Spleen (tissue), 7 donors: Measurements from ENCODE around the gene NR3C2.

Source experiments
- POLR2A ChIP-seq, 3 donors: fragments of 450-650 bp; IDR thresholded peaks; one replicate each; pipeline ENCODE4 v1.5.1; 2017; ENCODE audit warnings: antibody characterized with exemption in 3 of 3, mild to moderate bottlenecking in 1 of 3
- POLR2AphosphoS5 ChIP-seq, 3 donors: sonication (generic); formaldehyde crosslinking; IDR thresholded peaks; one replicate each; pipeline ENCODE4 v1.5.1; 2017; ENCODE audit warnings: antibody characterized with exemption in 3 of 3
- TF ChIP-seq, protein P1 (sequence below), 11 experiments: fragments of 200-600 bp in 7 of 11; fragments of 450-650 bp in 4 of 11; sonication (generic) in 4 of 11; IDR thresholded peaks in 8 of 11; conservative IDR thresholded peaks in 3 of 11; 1 replicate in 7 of 11; 2 replicates in 4 of 11; pipeline versions ENCODE4 v1.4.0 to v1.8.0; 2016 to 2021; ENCODE audit warnings: antibody characterized with exemption in 11 of 11, inconsistent platforms in 4 of 11, mild to moderate bottlenecking in 1 of 11
- donor health status: DM: no; HTN: no; CAD: no; lungs with moderate emphysema.
- donor health status: DM: no; HTN: no; CAD: no.
- donor health status: DM: no; HTN: no; CAD: no.

GRCh38 chr4:148454835-148455234 is 12.6 kb upstream of the NR3C2 start:
- TF ChIP-seq, protein P1, sequence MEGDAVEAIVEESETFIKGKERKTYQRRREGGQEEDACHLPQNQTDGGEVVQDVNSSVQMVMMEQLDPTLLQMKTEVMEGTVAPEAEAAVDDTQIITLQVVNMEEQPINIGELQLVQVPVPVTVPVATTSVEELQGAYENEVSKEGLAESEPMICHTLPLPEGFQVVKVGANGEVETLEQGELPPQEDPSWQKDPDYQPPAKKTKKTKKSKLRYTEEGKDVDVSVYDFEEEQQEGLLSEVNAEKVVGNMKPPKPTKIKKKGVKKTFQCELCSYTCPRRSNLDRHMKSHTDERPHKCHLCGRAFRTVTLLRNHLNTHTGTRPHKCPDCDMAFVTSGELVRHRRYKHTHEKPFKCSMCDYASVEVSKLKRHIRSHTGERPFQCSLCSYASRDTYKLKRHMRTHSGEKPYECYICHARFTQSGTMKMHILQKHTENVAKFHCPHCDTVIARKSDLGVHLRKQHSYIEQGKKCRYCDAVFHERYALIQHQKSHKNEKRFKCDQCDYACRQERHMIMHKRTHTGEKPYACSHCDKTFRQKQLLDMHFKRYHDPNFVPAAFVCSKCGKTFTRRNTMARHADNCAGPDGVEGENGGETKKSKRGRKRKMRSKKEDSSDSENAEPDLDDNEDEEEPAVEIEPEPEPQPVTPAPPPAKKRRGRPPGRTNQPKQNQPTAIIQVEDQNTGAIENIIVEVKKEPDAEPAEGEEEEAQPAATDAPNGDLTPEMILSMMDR (IDR thresholded peaks at IDR 0.05 in 8 of 11, conservative IDR thresholded peaks at IDR 0.05 in 3 of 11): no peak
- TF ChIP-seq POLR2A (IDR thresholded peaks at IDR 0.05): no peak
- TF ChIP-seq POLR2AphosphoS5 (IDR thresholded peaks at IDR 0.05): no peak
